Liver (tissue), 9 donors: ENCODE results near the gene SCLY. TPM values are rescaled to one million over a fixed set of nuclear protein-coding genes. Genes with fewer than 3 reads are reported as not detected.

Experiments
- DNase-seq: peaks from one replicate; pipeline ENCODE4 v3.0.0-alpha.2; 2017; ENCODE audit warnings: low spot score
- H3K27ac ChIP-seq, 2 donors: one replicate each; pipeline ENCODE4 v1.7.0; 2013; ENCODE audit warnings: inconsistent platforms in 2 of 2, low read length in 2 of 2, control low read depth in 1 of 2, low read depth in 1 of 2, mild to moderate bottlenecking in 1 of 2
- H3K27me3 ChIP-seq, 4 donors: one replicate each; pipeline versions ENCODE4 v1.6.1 to v1.7.0; 2013; ENCODE audit warnings: low read length in 3 of 4, inconsistent platforms in 1 of 4, mild to moderate bottlenecking in 1 of 4, moderate library complexity in 1 of 4; ENCODE audit not compliant: control insufficient read depth in 4 of 4, insufficient read depth in 4 of 4
- H3K36me3 ChIP-seq, 4 donors: one replicate each; pipeline versions ENCODE4 v1.6.1 to v1.7.0; 2013; ENCODE audit warnings: low read length in 3 of 4, mild to moderate bottlenecking in 3 of 4, low read depth in 1 of 4, moderate library complexity in 1 of 4; ENCODE audit not compliant: control insufficient read depth in 4 of 4, insufficient read depth in 3 of 4
- H3K4me1 ChIP-seq, 4 donors: one replicate each; pipeline versions ENCODE4 v1.6.1 to v1.7.0; 2013; ENCODE audit warnings: low read length in 3 of 4, mild to moderate bottlenecking in 3 of 4, moderate library complexity in 1 of 4; ENCODE audit not compliant: control insufficient read depth in 4 of 4, insufficient read depth in 4 of 4
- H3K4me3 ChIP-seq, 3 donors: one replicate each; pipeline versions ENCODE4 v1.6.1 to v1.7.0; 2013; ENCODE audit warnings: low read length in 3 of 3, control low read depth in 1 of 3, low read depth in 1 of 3, mild to moderate bottlenecking in 1 of 3
- H3K9ac ChIP-seq, 2 donors: one replicate each; pipeline ENCODE4 v1.7.0; 2013; ENCODE audit warnings: low read length in 2 of 2, mild to moderate bottlenecking in 2 of 2, moderate library complexity in 2 of 2, control low read depth in 1 of 2, low read depth in 1 of 2
- H3K9me3 ChIP-seq, 4 donors: one replicate each; pipeline versions ENCODE4 v1.6.1 to v1.7.0; 2013; ENCODE audit warnings: low read length in 3 of 4; ENCODE audit not compliant: control insufficient read depth in 4 of 4
- ATF3 ChIP-seq: IDR thresholded peaks from 2 replicates; pipeline ENCODE4 v1.6.1; 2016; ENCODE audit warnings: antibody characterized with exemption
- EGR1 ChIP-seq, 2 donors: IDR thresholded peaks; 2 replicates each; pipeline ENCODE4 v1.6.1; 2016 to 2018; ENCODE audit warnings: antibody characterized with exemption in 2 of 2, low read depth in 2 of 2
- FOXA1 ChIP-seq: IDR thresholded peaks from 2 replicates; pipeline ENCODE4 v1.6.1; 2016; ENCODE audit warnings: antibody characterized with exemption
- FOXA2 ChIP-seq: IDR thresholded peaks from 2 replicates; pipeline ENCODE4 v1.6.1; 2016; ENCODE audit warnings: antibody characterized with exemption
- GABPA ChIP-seq, 2 donors: IDR thresholded peaks in 1 of 2; conservative IDR thresholded peaks in 1 of 2; 2 replicates each; pipeline ENCODE4 v1.6.1; 2016; ENCODE audit warnings: antibody characterized with exemption in 2 of 2, mild to moderate bottlenecking in 1 of 2, moderate library complexity in 1 of 2
- HNF4A ChIP-seq, 2 donors: conservative IDR thresholded peaks; 2 replicates each; pipeline ENCODE4 v1.6.1; 2016; ENCODE audit warnings: antibody characterized with exemption in 2 of 2, mild to moderate bottlenecking in 2 of 2
- HNF4G ChIP-seq: IDR thresholded peaks from 2 replicates; pipeline ENCODE4 v1.6.1; 2016; ENCODE audit warnings: antibody characterized with exemption
- JUND ChIP-seq, 2 donors: IDR thresholded peaks; 2 replicates each; pipeline ENCODE4 v1.6.1; 2016; ENCODE audit warnings: antibody characterized with exemption in 2 of 2
- NR2F2 ChIP-seq: IDR thresholded peaks from 2 replicates; pipeline ENCODE4 v1.6.1; 2016; ENCODE audit warnings: antibody characterized with exemption
- RAD21 ChIP-seq, 2 donors: IDR thresholded peaks; 2 replicates each; pipeline ENCODE4 v1.6.1; 2016; ENCODE audit warnings: antibody characterized with exemption in 2 of 2, mild to moderate bottlenecking in 2 of 2
- RXRA ChIP-seq, 2 donors: IDR thresholded peaks; 2 replicates each; pipeline ENCODE4 v1.6.1; 2017 to 2018; ENCODE audit warnings: antibody characterized with exemption in 2 of 2, mild to moderate bottlenecking in 1 of 2
- SP1 ChIP-seq: IDR thresholded peaks from 2 replicates; pipeline ENCODE4 v1.6.1; 2018; ENCODE audit warnings: antibody characterized with exemption, mild to moderate bottlenecking
- TAF1 ChIP-seq: conservative IDR thresholded peaks from 2 replicates; pipeline ENCODE4 v1.6.1; 2016; ENCODE audit warnings: antibody characterized with exemption, mild to moderate bottlenecking
- ZBTB33 ChIP-seq: IDR thresholded peaks from 2 replicates; pipeline ENCODE4 v1.6.1; 2016; ENCODE audit warnings: antibody characterized with exemption
- WGBS: extraction: QIAGEN DNeasy Blood & Tissue Kit; methylation state at CpG from one replicate; pipeline ENCODE4 v1.1.7; 2013; 5-methylcytosine and 5-hydroxymethylcytosine counted together
- polyA plus RNA-seq, 2 donors: library from polyadenylated mRNA; stranded (reverse) in 1 of 2; unstranded in 1 of 2; fragments of 200-250 nt in 1 of 2; fragments of >200 nt in 1 of 2; fragmentation: Nextera tagmentation in 1 of 2; extraction: Ambion mirVana in 1 of 2; gene quantifications; one replicate each; pipeline versions ENCODE4 v1.2.1 to v1.2.3, GENCODE V29; 2013 to 2015
- total RNA-seq, 2 donors: library from RNA; depleted of rRNA; stranded (reverse); fragments of >200 nt; gene quantifications; one replicate each; pipeline ENCODE4 v1.2.3, GENCODE V29; 2014
- TF ChIP-seq, protein P1 (sequence below): IDR thresholded peaks from 2 replicates; pipeline ENCODE4 v1.6.1; 2016; ENCODE audit warnings: antibody characterized with exemption
- TF ChIP-seq, protein P2 (sequence below): IDR thresholded peaks from 2 replicates; pipeline ENCODE4 v1.6.1; 2016; ENCODE audit warnings: antibody characterized with exemption, mild to moderate bottlenecking
- donor health status: healthy.
- donor health status: healthy.
- donor health status: healthy.
- donor health status: healthy.
- donor health status: healthy.

SCLY gene
- total and polyA plus RNA-seq, 4 donors: 21.6 to 39.2 (median 25.0) TPM

DNA sequence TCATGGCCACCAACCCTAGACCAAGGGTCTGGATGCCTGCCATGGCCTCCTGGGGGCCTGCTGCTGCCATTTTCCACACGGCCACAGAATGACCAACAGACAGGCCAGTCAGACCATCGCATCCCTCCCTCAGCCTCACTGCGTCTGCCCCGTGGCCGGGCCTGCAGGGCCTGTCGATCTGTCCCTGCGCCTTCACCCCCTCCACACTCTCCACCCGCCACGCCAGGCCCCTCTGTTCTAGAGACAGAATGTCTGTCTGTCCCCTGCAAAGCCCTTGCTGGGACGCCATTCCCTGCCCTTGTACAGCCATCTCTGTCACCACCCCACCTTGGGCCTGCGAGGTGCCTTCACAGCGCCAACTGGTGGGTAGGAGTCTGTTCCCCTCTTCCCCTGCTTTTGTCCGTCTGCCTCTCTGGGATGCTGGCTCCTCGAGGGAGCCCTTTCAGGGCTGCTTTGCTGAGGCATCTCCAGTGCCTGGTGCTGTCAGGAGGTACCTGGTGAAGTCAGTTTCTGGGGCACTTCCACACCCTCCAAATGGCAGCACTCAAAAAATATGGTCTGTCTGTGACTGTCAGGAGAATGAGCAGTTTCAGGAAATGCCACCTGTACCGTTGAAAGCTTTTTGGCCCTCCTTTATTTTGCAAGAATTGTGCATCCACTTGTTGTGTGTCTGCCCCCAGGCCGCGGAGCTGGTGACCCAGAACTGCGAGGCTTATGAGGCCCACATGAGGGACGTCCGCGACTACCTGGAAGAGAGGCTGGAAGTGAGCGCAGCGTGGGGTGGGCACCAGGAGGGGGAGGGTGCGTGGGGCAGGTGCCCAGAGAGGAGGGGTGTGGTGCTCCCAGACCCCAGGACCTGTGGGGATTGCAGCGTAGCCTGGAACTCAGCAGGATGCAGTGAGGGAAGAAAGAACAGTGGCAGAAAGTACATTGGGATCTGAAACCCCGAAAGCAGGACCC, 32.7 kb downstream of the SCLY start:
- Histone ChIP-seq H3K9me3 (no peaks in the 10 kb centered on the region), H3K27ac (no peak overlapping the region), H3K27me3 (no peaks in the 10 kb centered on the region), H3K36me3 (peaks cover 0 to 12% (median 3%) of the 10 kb centered on the region in 4 donors), H3K4me1 (no peaks in the 10 kb centered on the region), H3K9ac (no peak overlapping the region), H3K4me3 (no peak overlapping the region)
- DNase-seq: no peak
- WGBS: 94% methylated on average over 26 of the region's 26 CpGs
- no peak for TF ChIP-seq RAD21 (IDR thresholded peaks at IDR 0.05)
- TF ChIP-seq TAF1: no peak

DNA sequence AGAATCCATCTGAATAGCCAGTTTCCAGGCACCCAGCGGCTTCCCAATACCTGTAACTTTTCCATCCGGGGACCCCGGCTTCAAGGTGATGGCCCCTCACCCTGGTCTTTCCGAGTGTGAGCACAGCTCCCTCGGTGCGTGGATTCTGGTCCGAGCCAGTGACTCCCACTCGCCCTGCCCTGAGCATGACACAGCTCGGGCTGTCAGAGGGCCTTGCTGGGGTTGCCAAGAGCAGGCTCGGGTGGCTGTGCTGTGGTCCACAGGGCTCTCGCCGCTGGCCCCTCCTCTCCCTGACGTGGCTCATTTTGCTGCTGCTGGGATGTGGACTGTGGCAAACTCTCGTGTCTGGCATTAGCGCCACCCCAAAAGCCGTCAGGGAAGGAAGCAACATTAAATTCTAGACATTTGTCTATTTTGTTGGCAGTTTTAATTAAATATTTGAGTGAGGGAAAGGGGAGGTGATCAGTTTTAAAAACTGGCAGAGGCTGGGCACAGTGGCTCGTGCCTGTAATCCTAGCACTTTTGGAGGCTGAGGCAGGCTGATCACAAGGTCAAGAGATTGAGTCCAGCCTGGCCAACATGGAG, 33.7 kb downstream of the SCLY start:
- Histone ChIP-seq H3K4me1 (peaks cover 2 to 7% (median 5%) of the 10 kb centered on the region in 4 donors), H3K4me3 (no peak overlapping the region), H3K9me3 (no peaks in the 10 kb centered on the region), H3K27ac (no peak overlapping the region), H3K36me3 (peaks cover 0 to 12% (median 3%) of the 10 kb centered on the region in 4 donors), H3K9ac (no peak overlapping the region), H3K27me3 (no peaks in the 10 kb centered on the region)
- 96% methylated on average over 17 of the region's 17 CpGs for WGBS
- TF ChIP-seq TAF1: no peak
- no peak for TF ChIP-seq ATF3
- TF ChIP-seq, protein P1, sequence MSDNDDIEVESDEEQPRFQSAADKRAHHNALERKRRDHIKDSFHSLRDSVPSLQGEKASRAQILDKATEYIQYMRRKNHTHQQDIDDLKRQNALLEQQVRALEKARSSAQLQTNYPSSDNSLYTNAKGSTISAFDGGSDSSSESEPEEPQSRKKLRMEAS: no peak
- TF ChIP-seq SP1: no peak
- no peak for TF ChIP-seq GABPA (IDR thresholded peaks at IDR 0.05 in 1 of 2, conservative IDR thresholded peaks at IDR 0.05 in 1 of 2)
- DNase-seq: no peak

DNA sequence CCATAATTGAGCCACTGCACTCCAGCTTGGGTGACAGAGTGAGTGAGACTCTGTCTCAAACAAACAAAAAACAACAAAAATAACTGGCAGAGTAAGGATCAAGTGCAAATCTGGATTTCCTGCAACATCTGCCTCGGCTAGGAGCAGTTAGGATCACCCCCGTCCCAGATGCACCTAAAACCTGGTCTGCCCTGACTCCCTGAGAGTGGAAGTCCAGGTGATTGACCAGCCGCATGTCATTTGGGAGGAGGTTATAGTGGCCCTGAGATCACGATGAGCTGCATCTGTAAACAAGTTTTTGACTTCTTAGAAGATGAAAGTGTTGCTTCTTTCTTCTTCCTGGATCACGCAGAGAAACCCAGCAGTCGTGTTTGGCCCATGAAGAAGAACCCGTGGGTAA, 34.3 kb downstream of the SCLY start:
- no peak overlapping the region for H3K4me3 ChIP-seq
- peaks cover 0 to 12% (median 3%) of the 10 kb centered on the region in 4 donors for H3K36me3 ChIP-seq
- WGBS: 96% methylated on average over 7 of the region's 7 CpGs
- H3K27ac ChIP-seq: no peak overlapping the region
- H3K4me1 ChIP-seq: peaks cover 2 to 8% (median 5%) of the 10 kb centered on the region in 4 donors
- H3K9ac ChIP-seq: no peak overlapping the region
- H3K27me3 ChIP-seq: no peaks in the 10 kb centered on the region
- DNase-seq: no peak
- H3K9me3 ChIP-seq: no peaks in the 10 kb centered on the region
- TF ChIP-seq FOXA2: no peak
- no peak for TF ChIP-seq JUND (IDR thresholded peaks at IDR 0.05)
- TF ChIP-seq, protein P2, sequence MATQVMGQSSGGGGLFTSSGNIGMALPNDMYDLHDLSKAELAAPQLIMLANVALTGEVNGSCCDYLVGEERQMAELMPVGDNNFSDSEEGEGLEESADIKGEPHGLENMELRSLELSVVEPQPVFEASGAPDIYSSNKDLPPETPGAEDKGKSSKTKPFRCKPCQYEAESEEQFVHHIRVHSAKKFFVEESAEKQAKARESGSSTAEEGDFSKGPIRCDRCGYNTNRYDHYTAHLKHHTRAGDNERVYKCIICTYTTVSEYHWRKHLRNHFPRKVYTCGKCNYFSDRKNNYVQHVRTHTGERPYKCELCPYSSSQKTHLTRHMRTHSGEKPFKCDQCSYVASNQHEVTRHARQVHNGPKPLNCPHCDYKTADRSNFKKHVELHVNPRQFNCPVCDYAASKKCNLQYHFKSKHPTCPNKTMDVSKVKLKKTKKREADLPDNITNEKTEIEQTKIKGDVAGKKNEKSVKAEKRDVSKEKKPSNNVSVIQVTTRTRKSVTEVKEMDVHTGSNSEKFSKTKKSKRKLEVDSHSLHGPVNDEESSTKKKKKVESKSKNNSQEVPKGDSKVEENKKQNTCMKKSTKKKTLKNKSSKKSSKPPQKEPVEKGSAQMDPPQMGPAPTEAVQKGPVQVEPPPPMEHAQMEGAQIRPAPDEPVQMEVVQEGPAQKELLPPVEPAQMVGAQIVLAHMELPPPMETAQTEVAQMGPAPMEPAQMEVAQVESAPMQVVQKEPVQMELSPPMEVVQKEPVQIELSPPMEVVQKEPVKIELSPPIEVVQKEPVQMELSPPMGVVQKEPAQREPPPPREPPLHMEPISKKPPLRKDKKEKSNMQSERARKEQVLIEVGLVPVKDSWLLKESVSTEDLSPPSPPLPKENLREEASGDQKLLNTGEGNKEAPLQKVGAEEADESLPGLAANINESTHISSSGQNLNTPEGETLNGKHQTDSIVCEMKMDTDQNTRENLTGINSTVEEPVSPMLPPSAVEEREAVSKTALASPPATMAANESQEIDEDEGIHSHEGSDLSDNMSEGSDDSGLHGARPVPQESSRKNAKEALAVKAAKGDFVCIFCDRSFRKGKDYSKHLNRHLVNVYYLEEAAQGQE: no peak
- TF ChIP-seq HNF4A (conservative IDR thresholded peaks at IDR 0.05): no peak
- no peak for TF ChIP-seq SP1
- no peak for TF ChIP-seq HNF4G
- no peak for TF ChIP-seq ZBTB33
- TF ChIP-seq RXRA (IDR thresholded peaks at IDR 0.05): no peak
- no peak for TF ChIP-seq FOXA1
- no peak for TF ChIP-seq GABPA (IDR thresholded peaks at IDR 0.05 in 1 of 2, conservative IDR thresholded peaks at IDR 0.05 in 1 of 2)
- TF ChIP-seq TAF1: no peak
- no peak for TF ChIP-seq EGR1 (IDR thresholded peaks at IDR 0.05; ENCODE audit: low read depth in 2 of 2)
- no peak for TF ChIP-seq NR2F2
- no peak for TF ChIP-seq ATF3
